ENCODE measurements around the gene ABHD14A. TPM values are rescaled to one million over a fixed set of nuclear protein-coding genes. Genes with fewer than 3 reads are reported as not detected.

Gene ABHD14A
- total and polyA plus RNA-seq, 2 of the 13 experiments (the other 11 are each of a cell fraction or from before 2014, with no cell fraction given), result 29.5 to 46.9 TPM

GRCh38 chr3:51995346-51996163 is 20.7 kb downstream of the ABHD14A start, which contains the start of gene RPL29:
RPL29 (minus strand) TSS chr3:51995895; CDS start chr3:51995461, 434 bp downstream.
- peak; percentile 79 for ATAC-seq
- intact Hi-C loops (cut with micrococcal nuclease; ENCODE audit: unreplicated experiment) (loop anchor here (2.0 kb wide), 1 partner anchor 53 kb away; the partner anchor contains the start of gene PARP3), in situ Hi-C loops (cut with HindIII; ENCODE audit: extremely low pct_ligation_motif_present, low pct_unique_long_range_greater_than_20kb) (no loop called here)
- peaks cover 8 to 18% of the 10 kb centered on the region in 2 experiments for H3K36me3 ChIP-seq (replicated peaks in 1 of 2; ENCODE audit: control insufficient read depth in 1 of 2, insufficient read depth in 2 of 2, low read length in 2 of 2)
- peak within 1 kb of the TSS; percentile 73 to 90 (median 83) for H3K4me3 ChIP-seq (replicated peaks in 1 of 3; ENCODE audit: insufficient read depth in 1 of 3, low read depth in 2 of 3, low read length in 3 of 3)
- ChIA-PET POLR2A (interaction anchor here (0.6 to 7.1 kb wide), 30 partner anchors 9 to 295 kb away, joined by 3 to 187 read pairs (median 4); partner anchors contain the start of genes ABHD14A, ABHD14B, ACY1 and DUSP7), CTCF (ENCODE audit: low intra/inter-chr PET ratio, low total read pairs) (interaction anchor here (0.9 kb wide), 1 partner anchor 53 kb away, joined by 3 read pairs; the partner anchor contains the start of genes PARP3 and RRP9)
- peak; percentile 87 for DNase-seq (ENCODE audit: low spot score)
- peak within 1 kb of the TSS; percentile 87 for H3K27ac ChIP-seq (ENCODE audit: extremely low read length, insufficient read depth, low read length)
- WGBS (ENCODE audit: low lambda C conversion rate), result 1% methylated on average over 29 of the region's 40 CpGs
- no peaks in the 10 kb centered on the region; a peak in 1 of 5 replicates for H3K27me3 ChIP-seq (ENCODE audit: control insufficient read depth in 1 of 2, insufficient read depth in 2 of 2, low read length in 2 of 2)
- peaks cover 3% of the 10 kb centered on the region; the same call in 1 of the 2 replicates for H4K20me1 ChIP-seq (ENCODE audit: insufficient read depth, low read length)
- no peaks in the 10 kb centered on the region for H3K9me3 ChIP-seq (ENCODE audit: low read length)
- FAIRE-seq, result peak; percentile 58
- BruUV-seq (replicated peaks), result no TSS peak
- H3K9ac ChIP-seq (ENCODE audit: insufficient read depth, low read depth, low read length), result peak within 1 kb of the TSS; percentile 95
- peaks cover 21% of the 10 kb centered on the region for H3K79me2 ChIP-seq (ENCODE audit: insufficient read depth, low read length)
- peak within 1 kb of the TSS; percentile 99 for H3K4me2 ChIP-seq (ENCODE audit: low read depth, low read length)
- H2AFZ ChIP-seq (ENCODE audit: low read length), result peak within 1 kb of the TSS; percentile 70
- H3K4me1 ChIP-seq (ENCODE audit: insufficient read depth, low read length), result peaks cover 63% of the 10 kb centered on the region
- TF ChIP-seq TBX2 (CRISPR knock-in tag; IDR thresholded peaks at IDR 0.05; ENCODE audit: borderline replicate concordance), result peak; percentile 72
- peak; percentile 49; the same call in 1 of the 2 replicates for TF ChIP-seq ZNF280B (CRISPR knock-in tag; IDR thresholded peaks at IDR 0.05; ENCODE audit: borderline replicate concordance)
- peak; percentile 86 for TF ChIP-seq ZNF275 (CRISPR knock-in tag; IDR thresholded peaks at IDR 0.05; ENCODE audit: borderline replicate concordance)
- TF ChIP-seq ZBTB8A (CRISPR knock-in tag; IDR thresholded peaks at IDR 0.05; ENCODE audit: borderline replicate concordance, low read depth), result peak; percentile 82; the same call in 1 of the 2 replicates
- peak; percentile 52; the same call in 1 of the 2 replicates for TF ChIP-seq ZNF281 (CRISPR knock-in tag; IDR thresholded peaks at IDR 0.05; ENCODE audit: borderline replicate concordance)
- TF ChIP-seq ZNF784 (CRISPR knock-in tag; IDR thresholded peaks at IDR 0.05; ENCODE audit: borderline replicate concordance), result no peak
- TF ChIP-seq GATAD2A (CRISPR knock-in tag; IDR thresholded peaks at IDR 0.05), result no peak; the same call in none of the 2 replicates
- 0 out of 2 replicates have a peak, but pooled peaks have one; percentile 54 for TF ChIP-seq GMEB2 (CRISPR knock-in tag; IDR thresholded peaks at IDR 0.05; ENCODE audit: low read depth)
- TF ChIP-seq ZMAT5 (CRISPR knock-in tag; IDR thresholded peaks at IDR 0.05; ENCODE audit: borderline replicate concordance, low read depth), result no peak
- TF ChIP-seq ATRX (CRISPR knock-in tag; IDR thresholded peaks at IDR 0.05; ENCODE audit: borderline replicate concordance), result no peak
- TF ChIP-seq GATA4 (IDR thresholded peaks at IDR 0.05; ENCODE audit: borderline replicate concordance, low read depth), result peak; percentile 34; the same call in 1 of the 2 replicates

Data from HepG2 (cell line).